ENCODE measurements around the gene CNTN4. TPM values are rescaled to one million over a fixed set of nuclear protein-coding genes. Genes with fewer than 3 reads are reported as not detected.

CNTN4 gene
- total RNA-seq, 1 donor from 2014 or later, result 0.52 TPM

GRCh38 chr3:2851835-2852234 is 753.2 kb downstream of the CNTN4 start:
- Mint-ChIP-seq H3K4me1 (ENCODE audit: low read depth) (no peaks in the 10 kb centered on the region), H3K36me3 (ENCODE audit: low read depth) (no peaks in the 10 kb centered on the region), H3K4me3 (ENCODE audit: unreplicated experiment) (no peak overlapping the region), H3K9me3 (ENCODE audit: low read depth) (peaks cover 12% of the 10 kb centered on the region), H3K27me3 (ENCODE audit: low read depth) (no peaks in the 10 kb centered on the region), H3K27ac (ENCODE audit: unreplicated experiment) (no peak overlapping the region)
- no peak for DNase-seq (ENCODE audit: low spot score)
- no peak for TF ChIP-seq CTCF (IDR thresholded peaks at IDR 0.05)

- peaks cover 8% of the 10 kb centered on the region for H3K9me3 Mint-ChIP-seq (ENCODE audit: low read depth)
- DNase-seq (ENCODE audit: low spot score), result no peak
- H3K4me1 Mint-ChIP-seq (ENCODE audit: low read depth), result no peaks in the 10 kb centered on the region
- H3K4me3 Mint-ChIP-seq (ENCODE audit: unreplicated experiment), result no peak overlapping the region
- H3K27ac Mint-ChIP-seq (ENCODE audit: unreplicated experiment), result no peak overlapping the region
- no peaks in the 10 kb centered on the region for H3K27me3 Mint-ChIP-seq (ENCODE audit: low read depth)
- H3K36me3 Mint-ChIP-seq (ENCODE audit: low read depth), result no peaks in the 10 kb centered on the region
- no peak for TF ChIP-seq CTCF (IDR thresholded peaks at IDR 0.05)
Measured at GRCh38 chr3:2853651-2854050, 755.0 kb downstream of the CNTN4 start.

- DNase-seq (ENCODE audit: low spot score), result no peak
- Mint-ChIP-seq H3K4me3 (ENCODE audit: unreplicated experiment) (no peak overlapping the region), H3K27me3 (ENCODE audit: low read depth) (peaks cover 2% of the 10 kb centered on the region), H3K27ac (ENCODE audit: unreplicated experiment) (no peak overlapping the region), H3K9me3 (ENCODE audit: low read depth) (peaks cover 9% of the 10 kb centered on the region), H3K4me1 (ENCODE audit: low read depth) (no peaks in the 10 kb centered on the region), H3K36me3 (ENCODE audit: low read depth) (no peaks in the 10 kb centered on the region)
- TF ChIP-seq CTCF (IDR thresholded peaks at IDR 0.05), result no peak
Measured at GRCh38 chr3:2856138-2857133, 757.8 kb downstream of the CNTN4 start.

GRCh38 chr3:2860626-2861025 is 762.0 kb downstream of the CNTN4 start:
- H3K4me3 Mint-ChIP-seq (ENCODE audit: unreplicated experiment), result no peak overlapping the region
- no peaks in the 10 kb centered on the region for H3K4me1 Mint-ChIP-seq (ENCODE audit: low read depth)
- no peak for DNase-seq (ENCODE audit: low spot score)
- peaks cover 2% of the 10 kb centered on the region for H3K27me3 Mint-ChIP-seq (ENCODE audit: low read depth)
- H3K27ac Mint-ChIP-seq (ENCODE audit: unreplicated experiment), result no peak overlapping the region
- H3K9me3 Mint-ChIP-seq (ENCODE audit: low read depth), result peaks cover 2% of the 10 kb centered on the region
- H3K36me3 Mint-ChIP-seq (ENCODE audit: low read depth), result no peaks in the 10 kb centered on the region
- TF ChIP-seq CTCF (IDR thresholded peaks at IDR 0.05), result no peak

GRCh38 chr3:2861120-2861519 is 762.5 kb downstream of the CNTN4 start:
- Mint-ChIP-seq H3K27ac (ENCODE audit: unreplicated experiment) (no peak overlapping the region), H3K9me3 (ENCODE audit: low read depth) (peaks cover 2% of the 10 kb centered on the region), H3K27me3 (ENCODE audit: low read depth) (peaks cover 2% of the 10 kb centered on the region), H3K4me3 (ENCODE audit: unreplicated experiment) (no peak overlapping the region), H3K4me1 (ENCODE audit: low read depth) (no peaks in the 10 kb centered on the region), H3K36me3 (ENCODE audit: low read depth) (no peaks in the 10 kb centered on the region)
- DNase-seq (ENCODE audit: low spot score), result no peak
- TF ChIP-seq CTCF (IDR thresholded peaks at IDR 0.05), result no peak

Data from chondrocyte (in vitro differentiated cells).